ENCODE data around the gene USP49.
"Not testable (repeated sequence)": the region's sequence is repeated elsewhere in the genome, so short reads cannot be mapped to it uniquely, and the experiment has no call there.

Gene USP49

GRCh38 chr6:41895300-41896233 lies at the start of gene USP49:
TSS of gene USP49 (minus strand) at chr6:41895375. CDS start at chr6:41806983, 88,392 bp downstream.
- DNase-seq: peak; percentile 97

DNA sequence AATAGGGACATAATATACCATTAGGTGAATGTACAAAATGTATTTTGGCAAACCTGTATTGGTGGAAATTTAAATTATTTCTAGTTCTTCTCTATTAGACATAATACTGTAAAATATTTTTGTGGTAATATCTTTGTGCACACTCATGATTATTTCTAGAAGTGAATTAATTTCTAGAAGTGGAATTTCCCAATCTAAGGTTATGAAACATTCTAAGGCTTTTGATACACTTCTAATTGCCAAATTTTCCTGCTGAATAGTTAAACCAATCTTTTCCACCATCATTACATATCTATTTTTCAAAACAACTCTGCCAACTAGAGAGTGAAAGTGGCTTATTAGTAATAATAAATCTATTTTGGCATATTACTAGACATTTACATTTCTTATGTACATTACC lies 48.3 kb upstream of the USP49 start:
- DNase-seq: no peak

DNA sequence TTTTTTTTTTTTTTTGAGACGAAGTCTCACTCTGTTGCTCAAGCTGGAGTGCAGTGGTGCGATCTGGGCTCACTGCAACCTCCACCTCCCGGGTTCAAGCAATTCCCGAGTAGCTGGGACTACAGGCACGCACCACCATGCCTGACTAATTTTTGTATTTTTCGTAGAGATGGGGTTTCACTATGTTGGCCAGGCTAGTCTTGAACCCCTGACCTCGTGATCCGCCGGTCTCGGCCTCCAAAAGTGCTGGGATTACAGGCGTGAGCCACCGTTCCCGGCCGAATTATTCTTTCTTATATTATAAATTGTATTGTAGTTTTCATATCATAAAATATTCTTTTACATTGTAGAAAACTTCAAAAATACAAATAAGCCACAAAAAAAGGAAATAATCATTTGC lies 47.7 kb upstream of the USP49 start:
- DNase-seq: not testable (repeated sequence)

- DNase-seq: no peak
These were observed 47.1 kb upstream of the USP49 start for GRCh38 chr6:41942067-41942851.

GRCh38 chr6:41941280-41942066 lies 46.3 kb upstream of the USP49 start, which contains the start of gene CCND3:
TSS of gene CCND3 (minus strand) at chr6:41941808. CDS start at chr6:41941649, 159 bp downstream.
- peak; percentile 95 for DNase-seq

DNA sequence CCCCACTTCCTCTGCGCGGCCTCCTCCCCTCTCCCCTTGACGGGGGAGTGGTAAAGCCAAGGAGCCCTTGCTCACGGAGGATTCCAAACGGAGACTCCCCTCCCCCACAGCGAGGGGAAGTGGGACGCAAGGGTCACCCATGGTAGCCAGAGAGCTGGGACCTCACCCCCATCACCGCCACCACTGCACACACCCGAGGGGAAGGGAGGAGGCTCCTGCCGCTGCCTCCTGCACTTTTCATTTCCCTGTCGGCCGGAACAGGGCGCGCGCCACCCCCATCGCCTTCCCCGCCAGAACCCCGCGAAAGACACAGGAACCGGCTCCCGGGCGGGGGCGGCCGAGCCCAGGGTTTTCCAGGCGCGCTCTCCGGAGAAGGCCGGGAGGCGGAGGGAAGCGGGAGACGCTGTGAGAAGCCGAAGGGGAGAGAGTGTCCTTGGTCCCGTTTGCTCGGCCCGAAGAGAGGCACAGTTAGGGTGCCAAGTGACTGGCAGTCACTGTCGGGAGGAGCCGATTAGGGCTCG lies 45.6 kb upstream of the USP49 start:
- no peak for DNase-seq

GRCh38 chr6:41939848-41940758 lies 44.9 kb upstream of the USP49 start:
- peak; percentile 37 for DNase-seq

DNA sequence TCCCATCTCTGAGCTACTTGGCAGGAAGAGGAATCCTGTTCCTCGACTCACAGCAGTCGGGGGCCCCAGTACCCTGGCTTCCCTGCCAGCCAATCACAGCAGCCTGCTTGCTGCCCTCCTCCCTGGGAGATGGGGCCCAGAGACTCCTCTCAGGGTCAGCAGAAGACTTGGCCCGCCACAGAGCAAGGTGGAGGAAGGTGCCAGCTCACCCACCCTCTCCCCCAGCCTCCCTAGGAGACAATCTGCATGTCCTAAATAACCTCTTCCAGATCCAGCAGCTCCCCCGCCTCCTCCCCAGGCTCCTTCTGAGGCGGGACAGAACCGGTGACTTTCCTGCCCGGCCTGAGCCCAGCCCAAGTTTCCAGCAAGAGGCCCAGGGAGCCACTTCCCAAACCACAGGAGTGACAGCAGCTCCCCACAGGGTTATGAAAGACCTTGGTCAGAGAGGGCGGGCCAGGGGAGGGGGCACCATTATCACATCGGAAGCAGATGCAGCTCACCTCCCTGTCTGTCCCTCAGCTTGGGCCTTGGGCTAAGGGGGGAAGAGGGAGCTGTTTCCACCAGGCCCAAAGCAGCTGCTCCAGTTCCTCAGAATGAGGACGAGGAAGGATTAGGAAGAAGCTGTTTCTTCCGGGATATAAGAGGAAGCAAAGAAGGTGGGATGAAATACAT lies 44.1 kb upstream of the USP49 start:
- peak; percentile 44 for DNase-seq

- DNase-seq: no peak
These were observed 43.5 kb upstream of the USP49 start for GRCh38 chr6:41938590-41939175.

DNA sequence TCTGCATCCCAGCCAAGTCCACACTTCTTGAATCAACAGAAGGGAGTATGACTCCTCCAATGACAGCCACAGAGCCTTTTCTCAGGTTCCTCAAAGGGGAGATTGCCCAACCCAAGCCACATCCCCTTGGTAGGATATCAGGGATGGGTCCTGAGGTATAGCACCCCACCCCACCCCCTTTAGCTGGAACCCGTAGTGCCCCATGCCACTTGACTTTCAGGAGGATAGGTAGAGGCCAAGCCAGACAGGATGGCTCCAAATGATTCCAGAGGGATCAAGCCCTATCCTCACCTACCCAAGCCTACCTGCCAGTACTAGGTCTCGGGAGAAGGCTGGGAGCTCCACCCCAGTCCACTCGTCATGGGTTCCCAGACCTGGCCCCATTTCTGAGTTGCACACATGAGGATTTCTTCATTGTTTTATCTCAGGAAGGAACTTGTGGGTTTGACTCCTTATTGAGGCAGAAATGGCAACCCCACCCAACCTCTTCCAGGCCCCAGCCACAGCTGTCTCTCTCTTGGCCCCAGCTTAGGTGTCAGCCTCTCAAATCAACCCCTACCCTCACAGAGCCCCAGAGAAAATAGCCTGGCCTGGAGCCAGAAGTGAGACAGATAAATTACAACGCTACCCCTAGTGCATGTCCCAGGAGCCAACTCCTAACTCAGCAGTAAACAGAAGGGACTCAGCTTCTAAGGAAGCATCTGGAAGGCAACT lies 42.8 kb upstream of the USP49 start:
- DNase-seq: peak; percentile 4

GRCh38 chr6:41937472-41937860 lies 42.3 kb upstream of the USP49 start:
- no peak for DNase-seq

DNA sequence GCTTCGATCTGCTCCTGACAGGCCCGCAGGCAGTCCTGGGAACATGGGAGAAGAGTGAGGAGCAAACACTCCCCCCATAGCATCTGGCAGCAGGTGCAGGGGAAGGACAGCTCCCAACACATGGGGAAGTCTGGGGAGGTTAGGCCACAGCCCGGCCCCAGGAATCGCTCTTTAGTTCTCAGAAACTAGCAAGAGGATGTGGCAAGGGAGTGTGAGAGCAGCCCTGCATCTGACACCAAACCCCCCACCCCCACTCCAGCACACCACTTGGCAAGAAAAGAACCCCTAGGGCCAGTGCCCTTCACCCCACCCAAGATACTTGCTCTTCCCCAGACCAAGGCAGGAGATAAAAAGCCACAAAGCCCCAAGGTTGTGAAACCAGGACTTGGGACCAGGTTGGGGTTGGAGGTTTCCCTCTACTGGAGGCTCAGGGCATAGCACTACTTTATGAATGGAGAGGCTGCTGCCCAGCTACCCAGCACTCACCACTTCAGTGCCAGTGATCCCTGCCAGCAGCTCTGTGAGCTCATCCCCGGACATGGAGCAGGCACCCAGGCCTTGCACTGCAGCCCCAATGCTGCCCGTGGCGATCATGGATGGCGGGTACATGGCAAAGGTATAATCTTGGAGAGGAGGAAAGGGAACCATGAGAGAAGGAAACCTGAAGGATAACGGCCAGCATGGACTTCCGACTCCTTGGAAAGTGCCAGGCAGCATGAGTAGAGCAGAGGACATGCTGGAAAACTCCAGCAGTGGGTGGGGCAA lies 41.1 kb upstream of the USP49 start:
- peak; percentile 88 for DNase-seq

GRCh38 chr6:41935685-41936072 lies 40.5 kb upstream of the USP49 start:
- DNase-seq: no peak

DNA sequence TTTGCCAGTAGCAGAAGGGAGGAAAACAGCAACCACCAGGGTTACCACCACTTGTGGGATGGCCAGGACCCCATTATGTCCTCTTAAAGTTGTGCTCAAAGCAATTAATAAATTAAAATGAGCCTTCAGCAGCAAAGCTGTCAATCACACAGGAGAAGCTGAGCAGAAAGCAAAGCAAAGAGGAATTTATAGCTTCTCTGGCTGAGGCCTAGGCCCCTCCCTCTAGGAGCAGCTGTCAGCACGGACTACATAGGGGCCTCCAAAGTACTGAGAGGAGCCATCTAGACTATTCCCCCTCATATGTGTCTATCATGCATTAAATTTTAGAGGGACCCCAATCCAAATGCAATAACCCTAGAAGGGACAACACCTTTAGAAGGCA lies 40.0 kb upstream of the USP49 start:
- DNase-seq: peak; percentile 7

DNA sequence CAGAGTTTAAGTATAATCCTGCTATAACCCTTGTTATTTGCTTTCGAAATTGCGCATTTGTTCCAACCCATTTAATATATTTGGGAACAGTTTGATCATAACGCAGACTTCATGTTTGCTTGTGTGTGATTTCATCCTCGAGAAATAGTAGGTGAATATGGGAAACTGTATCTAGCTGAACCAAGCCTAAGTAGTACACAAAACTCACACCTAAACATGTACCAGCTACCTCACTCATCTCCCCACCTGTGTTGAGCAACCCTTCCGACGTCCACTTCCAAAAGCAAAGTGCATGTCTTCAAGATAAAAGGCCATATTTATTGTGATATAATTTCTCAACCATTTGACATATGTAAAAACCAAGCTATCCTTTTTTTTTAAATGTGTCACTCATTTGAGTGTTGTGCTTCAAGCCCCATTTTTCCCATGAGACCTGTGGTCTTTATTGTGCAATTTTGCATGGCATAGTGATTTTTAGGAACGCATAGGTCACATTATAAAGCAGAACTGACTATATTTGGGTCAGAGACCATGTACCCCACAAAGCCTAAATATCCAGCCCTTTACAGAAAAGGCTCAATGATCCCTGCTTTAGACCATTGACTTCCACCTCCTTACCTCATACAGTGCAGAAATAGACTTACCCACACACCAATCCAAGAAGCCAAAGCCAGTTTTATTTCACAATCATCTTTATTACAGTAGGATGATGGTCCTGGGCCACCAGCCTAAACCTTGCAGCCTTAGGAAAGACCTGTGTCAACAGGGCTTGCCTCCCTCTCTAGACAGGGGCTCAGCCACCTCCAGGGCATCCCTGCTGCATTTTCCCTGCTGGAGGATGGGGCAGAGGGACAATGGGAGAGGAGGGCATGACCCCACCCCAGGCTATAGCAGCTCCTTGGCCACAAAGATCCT lies 39.4 kb upstream of the USP49 start:
- no peak for DNase-seq

DNA sequence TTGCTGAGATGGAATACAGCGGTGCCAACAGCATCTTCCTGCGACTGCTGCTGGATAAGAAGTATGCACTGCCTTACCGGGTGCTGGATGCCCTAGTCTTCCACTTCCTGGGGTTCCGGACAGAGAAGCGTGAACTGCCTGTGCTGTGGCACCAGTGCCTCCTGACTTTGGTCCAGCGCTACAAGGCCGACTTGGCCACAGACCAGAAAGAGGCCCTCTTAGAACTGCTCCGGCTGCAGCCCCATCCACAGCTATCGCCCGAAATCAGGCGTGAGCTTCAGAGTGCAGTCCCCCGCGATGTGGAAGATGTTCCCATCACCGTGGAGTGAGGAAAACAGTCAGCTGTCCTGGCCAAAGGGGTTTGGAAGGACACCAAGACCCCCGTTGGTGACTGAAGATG lies 37.2 kb upstream of the USP49 start:
- no peak for DNase-seq

- DNase-seq: no peak
These were observed 36.6 kb upstream of the USP49 start for GRCh38 chr6:41931792-41932191.

- no peak for DNase-seq
These were observed 34.7 kb upstream of the USP49 start for GRCh38 chr6:41929924-41930323.
